Activated CD4-positive, alpha-beta T cell treated with anti-CD3 and anti-CD28 coated beads for 24 hours (primary cell): ENCODE data around the gene RSPH1.

Experiments used
- DNase-seq, 2 donors: peaks; one replicate each; pipeline ENCODE4 v3.0.0-alpha.2; 2020; ENCODE audit warnings: low read depth in 2 of 2

The RSPH1 gene

GRCh38 chr21:42466700-42467099 lies 29.3 kb downstream of the RSPH1 start:
- no peak for DNase-seq

GRCh38 chr21:42465803-42466127 lies 30.3 kb downstream of the RSPH1 start:
- no peak for DNase-seq

GRCh38 chr21:42465008-42465802 lies 30.8 kb downstream of the RSPH1 start:
- DNase-seq: no peak

- peak; percentile 48 to 58 for DNase-seq
Observed at GRCh38 chr21:42463861-42464515, 32.0 kb downstream of the RSPH1 start.

- no peak for DNase-seq
Observed at GRCh38 chr21:42461881-42462877, 33.8 kb downstream of the RSPH1 start.

- DNase-seq: no peak
Observed at GRCh38 chr21:42461185-42461520, 34.9 kb downstream of the RSPH1 start.

- DNase-seq: peak in 1 of 2 donors; percentile 18
Observed at GRCh38 chr21:42460391-42461184, 35.4 kb downstream of the RSPH1 start.

- DNase-seq: no peak
Observed at GRCh38 chr21:42459546-42460215, 36.3 kb downstream of the RSPH1 start.

GRCh38 chr21:42459082-42459460 lies 37.0 kb downstream of the RSPH1 start:
- DNase-seq: no peak

- DNase-seq: peak in 1 of 2 donors; percentile 44
Observed at GRCh38 chr21:42456457-42456856, 39.6 kb downstream of the RSPH1 start.

GRCh38 chr21:42455754-42456440 lies 40.1 kb downstream of the RSPH1 start:
- no peak for DNase-seq

GRCh38 chr21:42455196-42455595 lies 40.8 kb downstream of the RSPH1 start:
- DNase-seq: no peak

GRCh38 chr21:42454786-42455185 lies 41.2 kb downstream of the RSPH1 start:
- no peak for DNase-seq

GRCh38 chr21:42453986-42454570 lies 41.9 kb downstream of the RSPH1 start:
- DNase-seq: no peak

- no peak for DNase-seq
Observed at GRCh38 chr21:42453224-42453985, 42.6 kb downstream of the RSPH1 start.

GRCh38 chr21:42452401-42453223 lies 43.4 kb downstream of the RSPH1 start:
- no peak for DNase-seq

- DNase-seq: no peak
Observed at GRCh38 chr21:42451941-42452340, 44.1 kb downstream of the RSPH1 start.

GRCh38 chr21:42448686-42449085 lies 47.3 kb downstream of the RSPH1 start:
- no peak for DNase-seq
